Liver (tissue), 9 donors: ENCODE results near the gene GPR107. TPM values are rescaled to one million over a fixed set of nuclear protein-coding genes. Genes with fewer than 3 reads are reported as not detected.
A peak's percentile ranks its signal among the peaks of the same experiment; 100 is the strongest.

Experiments
- DNase-seq: peaks from one replicate; pipeline ENCODE4 v3.0.0-alpha.2; 2017; ENCODE audit warnings: low spot score
- H3K27ac ChIP-seq, 2 donors: one replicate each; pipeline ENCODE4 v1.7.0; 2013; ENCODE audit warnings: inconsistent platforms in 2 of 2, low read length in 2 of 2, control low read depth in 1 of 2, low read depth in 1 of 2, mild to moderate bottlenecking in 1 of 2
- H3K27me3 ChIP-seq, 4 donors: one replicate each; pipeline versions ENCODE4 v1.6.1 to v1.7.0; 2013; ENCODE audit warnings: low read length in 3 of 4, inconsistent platforms in 1 of 4, mild to moderate bottlenecking in 1 of 4, moderate library complexity in 1 of 4; ENCODE audit not compliant: control insufficient read depth in 4 of 4, insufficient read depth in 4 of 4
- H3K36me3 ChIP-seq, 4 donors: one replicate each; pipeline versions ENCODE4 v1.6.1 to v1.7.0; 2013; ENCODE audit warnings: low read length in 3 of 4, mild to moderate bottlenecking in 3 of 4, low read depth in 1 of 4, moderate library complexity in 1 of 4; ENCODE audit not compliant: control insufficient read depth in 4 of 4, insufficient read depth in 3 of 4
- H3K4me1 ChIP-seq, 4 donors: one replicate each; pipeline versions ENCODE4 v1.6.1 to v1.7.0; 2013; ENCODE audit warnings: low read length in 3 of 4, mild to moderate bottlenecking in 3 of 4, moderate library complexity in 1 of 4; ENCODE audit not compliant: control insufficient read depth in 4 of 4, insufficient read depth in 4 of 4
- H3K4me3 ChIP-seq, 3 donors: one replicate each; pipeline versions ENCODE4 v1.6.1 to v1.7.0; 2013; ENCODE audit warnings: low read length in 3 of 3, control low read depth in 1 of 3, low read depth in 1 of 3, mild to moderate bottlenecking in 1 of 3
- H3K9ac ChIP-seq, 2 donors: one replicate each; pipeline ENCODE4 v1.7.0; 2013; ENCODE audit warnings: low read length in 2 of 2, mild to moderate bottlenecking in 2 of 2, moderate library complexity in 2 of 2, control low read depth in 1 of 2, low read depth in 1 of 2
- H3K9me3 ChIP-seq, 4 donors: one replicate each; pipeline versions ENCODE4 v1.6.1 to v1.7.0; 2013; ENCODE audit warnings: low read length in 3 of 4; ENCODE audit not compliant: control insufficient read depth in 4 of 4
- ATF3 ChIP-seq: IDR thresholded peaks from 2 replicates; pipeline ENCODE4 v1.6.1; 2016; ENCODE audit warnings: antibody characterized with exemption
- CTCF ChIP-seq: fragments of 150-350 bp; IDR thresholded peaks from 2 replicates; pipeline ENCODE4 v1.5.1; 2017; ENCODE audit warnings: improper control_type of control experiment, low read depth, low read length; ENCODE audit not compliant: missing input control
- EGR1 ChIP-seq, 2 donors: IDR thresholded peaks; 2 replicates each; pipeline ENCODE4 v1.6.1; 2016 to 2018; ENCODE audit warnings: antibody characterized with exemption in 2 of 2, low read depth in 2 of 2
- FOXA1 ChIP-seq: IDR thresholded peaks from 2 replicates; pipeline ENCODE4 v1.6.1; 2016; ENCODE audit warnings: antibody characterized with exemption
- GABPA ChIP-seq, 2 donors: IDR thresholded peaks in 1 of 2; conservative IDR thresholded peaks in 1 of 2; 2 replicates each; pipeline ENCODE4 v1.6.1; 2016; ENCODE audit warnings: antibody characterized with exemption in 2 of 2, mild to moderate bottlenecking in 1 of 2, moderate library complexity in 1 of 2
- HNF4A ChIP-seq, 2 donors: conservative IDR thresholded peaks; 2 replicates each; pipeline ENCODE4 v1.6.1; 2016; ENCODE audit warnings: antibody characterized with exemption in 2 of 2, mild to moderate bottlenecking in 2 of 2
- HNF4G ChIP-seq: IDR thresholded peaks from 2 replicates; pipeline ENCODE4 v1.6.1; 2016; ENCODE audit warnings: antibody characterized with exemption
- MAX ChIP-seq: IDR thresholded peaks from 2 replicates; pipeline ENCODE4 v1.6.1; 2016; ENCODE audit warnings: antibody characterized with exemption
- NR2F2 ChIP-seq: IDR thresholded peaks from 2 replicates; pipeline ENCODE4 v1.6.1; 2016; ENCODE audit warnings: antibody characterized with exemption
- RAD21 ChIP-seq, 2 donors: IDR thresholded peaks; 2 replicates each; pipeline ENCODE4 v1.6.1; 2016; ENCODE audit warnings: antibody characterized with exemption in 2 of 2, mild to moderate bottlenecking in 2 of 2
- REST ChIP-seq: IDR thresholded peaks from 2 replicates; pipeline ENCODE4 v1.6.1; 2016; ENCODE audit warnings: antibody characterized with exemption, mild to moderate bottlenecking
- RXRA ChIP-seq, 2 donors: IDR thresholded peaks; 2 replicates each; pipeline ENCODE4 v1.6.1; 2017 to 2018; ENCODE audit warnings: antibody characterized with exemption in 2 of 2, mild to moderate bottlenecking in 1 of 2
- SP1 ChIP-seq: IDR thresholded peaks from 2 replicates; pipeline ENCODE4 v1.6.1; 2018; ENCODE audit warnings: antibody characterized with exemption, mild to moderate bottlenecking
- TAF1 ChIP-seq: conservative IDR thresholded peaks from 2 replicates; pipeline ENCODE4 v1.6.1; 2016; ENCODE audit warnings: antibody characterized with exemption, mild to moderate bottlenecking
- YY1 ChIP-seq: IDR thresholded peaks from 2 replicates; pipeline ENCODE4 v1.6.1; 2016; ENCODE audit warnings: antibody characterized with exemption, mild to moderate bottlenecking
- ZBTB33 ChIP-seq: IDR thresholded peaks from 2 replicates; pipeline ENCODE4 v1.6.1; 2016; ENCODE audit warnings: antibody characterized with exemption
- WGBS: extraction: QIAGEN DNeasy Blood & Tissue Kit; methylation state at CpG from one replicate; pipeline ENCODE4 v1.1.7; 2013; 5-methylcytosine and 5-hydroxymethylcytosine counted together
- polyA plus RNA-seq, 2 donors: library from polyadenylated mRNA; stranded (reverse) in 1 of 2; unstranded in 1 of 2; fragments of 200-250 nt in 1 of 2; fragments of >200 nt in 1 of 2; fragmentation: Nextera tagmentation in 1 of 2; extraction: Ambion mirVana in 1 of 2; gene quantifications; one replicate each; pipeline versions ENCODE4 v1.2.1 to v1.2.3, GENCODE V29; 2013 to 2015
- total RNA-seq, 2 donors: library from RNA; depleted of rRNA; stranded (reverse); fragments of >200 nt; gene quantifications; one replicate each; pipeline ENCODE4 v1.2.3, GENCODE V29; 2014
- donor health status: healthy.
- donor health status: healthy.
- donor health status: healthy.
- donor health status: healthy.
- donor health status: healthy.

The GPR107 gene
- total and polyA plus RNA-seq, 4 donors, result 3.8 to 17.2 (median 11.4) TPM

GRCh38 chr9:130028493-130029222 is 25.0 kb upstream of the GPR107 start (continued):
- TF ChIP-seq ZBTB33, result peak; percentile 50

GRCh38 chr9:130029223-130029973 is 24.3 kb upstream of the GPR107 start:
- Histone ChIP-seq H3K4me1 (peaks cover 10 to 45% (median 34%) of the 10 kb centered on the region in 4 donors), H3K36me3 (no peaks in the 10 kb centered on the region), H3K4me3 (no peak overlapping the region), H3K9me3 (no peaks in the 10 kb centered on the region), H3K27me3 (no peaks in the 10 kb centered on the region), H3K9ac (peak overlapping the region in 1 of 2 donors; percentile 12), H3K27ac (peak overlapping the region; percentile 72 to 78)
- WGBS, result 83% methylated on average over 10 of the region's 10 CpGs
- DNase-seq, result no peak
- TF ChIP-seq HNF4G, result no peak
- no peak for TF ChIP-seq TAF1
- TF ChIP-seq RXRA (IDR thresholded peaks at IDR 0.05), result no peak
- TF ChIP-seq ATF3, result no peak
- TF ChIP-seq NR2F2, result no peak
- no peak for TF ChIP-seq RAD21 (IDR thresholded peaks at IDR 0.05)
- no peak for TF ChIP-seq FOXA1
- TF ChIP-seq GABPA (IDR thresholded peaks at IDR 0.05 in 1 of 2, conservative IDR thresholded peaks at IDR 0.05 in 1 of 2), result no peak
- no peak for TF ChIP-seq HNF4A (conservative IDR thresholded peaks at IDR 0.05)
- no peak for TF ChIP-seq CTCF

- H3K9me3 ChIP-seq, result no peaks in the 10 kb centered on the region
- no peak overlapping the region for H3K9ac ChIP-seq
- no peak overlapping the region for H3K4me3 ChIP-seq
- WGBS, result 93% methylated on average over 3 of the region's 3 CpGs
- H3K27me3 ChIP-seq, result no peaks in the 10 kb centered on the region
- H3K27ac ChIP-seq, result no peak overlapping the region
- H3K36me3 ChIP-seq, result no peaks in the 10 kb centered on the region
- no peak for DNase-seq
- H3K4me1 ChIP-seq, result peaks cover 10 to 41% (median 31%) of the 10 kb centered on the region in 4 donors
- TF ChIP-seq CTCF, result no peak
- TF ChIP-seq YY1, result no peak
- TF ChIP-seq NR2F2, result no peak
- no peak for TF ChIP-seq REST
- no peak for TF ChIP-seq MAX
- no peak for TF ChIP-seq FOXA1
- TF ChIP-seq EGR1 (IDR thresholded peaks at IDR 0.05; ENCODE audit: low read depth in 2 of 2), result no peak
- no peak for TF ChIP-seq SP1
- no peak for TF ChIP-seq RAD21 (IDR thresholded peaks at IDR 0.05)
- TF ChIP-seq GABPA (IDR thresholded peaks at IDR 0.05 in 1 of 2, conservative IDR thresholded peaks at IDR 0.05 in 1 of 2), result no peak
Observed at GRCh38 chr9:130030651-130031127, 23.0 kb upstream of the GPR107 start.
